NCI-H187 (cell line): ENCODE measurements around the gene RBMS3.
"Not testable (repeated sequence)": the region's sequence is repeated elsewhere in the genome, so short reads cannot be mapped to it uniquely, and the experiment has no call there.

ENCODE experiments used
- DNase-seq, 2 experiments: peaks; one replicate each; lab custom pipeline; 2025; lab: John Stamatoyannopoulos, UW

Gene RBMS3

DNA sequence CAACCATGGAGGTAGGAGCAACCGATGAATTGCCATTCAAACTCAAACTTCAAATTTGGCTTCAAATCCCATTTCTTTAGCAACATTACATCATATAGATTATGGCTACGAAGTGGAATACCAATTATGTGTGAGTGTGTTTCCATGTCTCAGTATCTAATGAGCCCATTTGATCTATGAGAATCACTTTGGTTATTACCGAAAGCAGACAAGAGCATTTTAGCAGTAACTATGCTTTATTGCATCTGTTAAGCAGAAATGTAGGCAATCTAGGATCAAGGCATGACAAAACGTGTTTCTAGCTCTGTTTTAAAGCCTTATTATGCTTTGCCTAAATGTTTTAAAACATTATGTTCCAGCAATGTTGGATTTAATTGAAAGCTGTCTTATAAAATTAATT is 743.6 kb downstream of the RBMS3 start:
- DNase-seq = no peak

DNA sequence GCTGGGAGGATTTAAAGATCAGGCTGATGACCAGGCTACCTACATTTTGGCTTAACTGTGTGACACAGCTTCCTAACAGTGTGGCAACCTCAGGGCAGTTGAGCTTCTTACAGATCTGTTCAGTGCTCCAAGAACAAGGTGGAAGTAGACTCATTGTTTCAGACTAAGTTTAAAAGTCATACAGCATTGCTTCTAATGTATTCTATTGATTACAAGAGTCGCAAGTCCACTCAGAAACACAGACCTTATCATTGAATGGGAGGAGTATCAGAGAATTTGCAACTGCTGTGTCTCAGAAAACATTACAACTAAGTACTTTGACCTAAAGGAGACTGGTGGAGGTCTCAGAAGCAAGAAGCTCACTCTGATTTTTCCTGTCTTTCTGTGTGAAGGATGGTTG is 746.0 kb downstream of the RBMS3 start:
- no peak for DNase-seq

DNA sequence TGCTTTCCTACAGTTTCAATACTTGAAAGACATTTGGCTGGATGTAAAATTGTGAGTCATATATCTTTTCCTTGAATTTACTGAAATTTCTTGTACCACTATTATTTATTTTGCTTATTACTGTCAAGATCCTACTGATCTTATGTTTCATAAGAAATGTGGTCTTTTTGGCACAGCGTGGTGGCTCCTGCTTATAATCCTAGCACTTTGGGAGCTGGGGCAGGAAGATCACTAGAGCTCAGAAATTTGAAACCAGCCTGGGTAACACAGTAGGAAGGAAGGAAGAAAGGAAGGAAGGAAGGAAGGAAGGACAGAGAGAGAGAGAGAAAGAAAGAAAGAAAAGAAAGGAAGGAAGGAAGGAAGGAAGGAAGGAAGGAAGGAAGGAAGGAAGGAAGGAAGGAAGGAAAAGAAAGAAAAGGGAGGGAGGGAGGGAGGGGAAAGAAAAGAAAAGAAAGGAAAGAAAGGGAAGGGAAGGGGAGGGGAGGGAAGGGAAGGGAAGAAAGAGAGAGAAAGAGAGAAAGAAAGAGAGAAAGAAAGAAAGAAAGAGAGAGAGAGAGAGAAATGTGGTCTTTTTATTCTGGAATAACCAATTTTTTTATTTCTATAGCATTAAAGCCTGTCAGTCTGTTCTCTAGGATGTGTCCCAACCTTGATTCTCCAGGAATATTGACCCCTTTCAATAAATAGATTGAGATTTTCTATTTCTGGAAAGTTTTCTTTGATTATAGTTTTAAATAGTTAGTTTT is 753.5 kb downstream of the RBMS3 start:
- no peak for DNase-seq

DNA sequence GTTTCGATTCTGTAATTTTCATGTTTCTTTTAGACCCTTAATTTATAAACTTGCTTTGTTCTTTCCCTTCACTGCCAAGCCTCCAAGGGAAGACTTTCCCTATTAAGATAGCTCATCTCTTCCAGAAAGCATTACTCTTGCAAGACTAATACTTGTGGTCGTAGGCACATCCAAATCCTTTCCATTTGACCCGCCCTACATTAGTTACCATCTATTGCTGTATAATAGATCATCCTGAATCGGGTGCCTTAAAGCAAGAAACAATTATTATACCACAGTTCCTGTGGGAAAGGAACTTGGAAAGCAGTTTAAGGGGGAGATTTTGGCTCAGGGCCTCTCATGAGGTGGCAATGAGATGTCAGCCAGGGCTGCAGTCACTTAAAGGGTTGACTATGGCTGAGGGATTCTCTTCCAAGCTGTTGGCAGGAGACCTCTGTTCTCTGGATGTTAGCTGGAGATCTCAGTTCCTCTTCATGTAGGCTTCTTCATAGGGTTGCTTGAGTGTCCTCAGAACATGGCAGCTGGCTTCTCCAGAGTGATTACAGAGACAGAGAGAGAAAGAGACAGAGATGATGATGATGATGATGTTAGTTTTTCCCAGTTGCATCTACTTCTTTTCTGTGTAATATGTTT is 755.2 kb downstream of the RBMS3 start:
- no peak for DNase-seq

DNA sequence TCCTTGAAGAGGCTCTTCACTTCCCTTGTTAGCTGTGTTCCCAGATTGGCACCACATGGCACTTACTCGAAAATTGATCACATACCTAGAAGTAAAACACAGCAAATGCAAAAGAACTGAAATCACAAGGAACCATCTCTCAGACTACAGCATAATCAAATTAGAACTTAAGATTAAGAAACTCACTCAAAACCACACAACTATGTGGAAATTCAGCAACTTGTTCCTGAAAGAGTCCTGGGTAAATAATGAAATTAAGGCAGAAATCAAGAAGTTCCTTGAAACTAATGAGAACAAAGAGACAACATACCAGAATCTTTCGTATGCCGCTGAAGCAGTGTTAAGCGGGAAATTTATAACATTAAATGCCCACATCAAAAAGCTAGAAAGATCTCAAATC is 759.3 kb downstream of the RBMS3 start:
- no peak for DNase-seq

DNA sequence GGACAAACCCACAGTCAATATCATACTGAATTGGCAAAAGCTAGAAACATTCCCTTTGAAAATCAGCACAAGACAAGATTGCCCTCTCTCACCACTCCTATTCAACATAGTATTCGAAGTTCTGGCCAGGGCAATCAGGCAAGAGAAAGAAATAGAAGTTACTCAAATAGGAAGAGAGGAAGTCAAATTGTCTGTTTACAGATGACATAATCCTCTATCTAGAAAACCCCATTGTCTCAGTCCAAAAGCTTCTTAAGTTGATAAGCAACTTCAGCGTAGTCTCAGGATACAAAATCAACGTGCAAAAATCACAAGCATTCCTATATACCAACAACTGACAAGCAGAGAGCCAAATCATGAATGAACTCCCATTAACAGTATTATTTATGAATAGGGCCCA is 760.6 kb downstream of the RBMS3 start:
- DNase-seq = not testable (repeated sequence)

DNA sequence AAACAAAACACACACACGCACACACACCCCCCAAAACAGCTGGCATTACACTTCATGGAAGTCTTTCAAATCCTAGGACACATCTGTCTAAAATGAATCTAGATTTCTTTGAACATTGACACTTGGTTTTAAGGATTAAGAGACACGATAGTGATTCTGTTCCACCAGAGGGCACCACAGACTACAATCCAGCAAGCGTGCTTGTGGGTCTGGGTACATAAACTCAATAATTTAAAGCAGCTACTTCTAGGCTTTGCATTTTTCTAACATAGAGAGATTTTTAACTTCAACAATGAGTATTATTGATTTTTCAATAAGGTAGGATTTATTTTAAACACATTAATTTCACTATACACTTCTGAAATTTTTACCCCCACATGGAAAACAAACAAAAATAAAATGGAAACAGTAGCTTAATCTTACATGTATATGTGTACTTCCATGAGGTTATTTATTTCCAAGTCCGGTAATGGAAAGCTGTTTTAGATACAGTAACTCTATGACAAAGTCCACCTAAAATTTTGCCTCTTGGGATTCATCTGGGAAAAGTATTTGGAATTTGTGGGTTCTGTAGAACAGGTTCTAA is 761.5 kb downstream of the RBMS3 start:
- DNase-seq = peak in 1 of 2 experiments; percentile 1

DNA sequence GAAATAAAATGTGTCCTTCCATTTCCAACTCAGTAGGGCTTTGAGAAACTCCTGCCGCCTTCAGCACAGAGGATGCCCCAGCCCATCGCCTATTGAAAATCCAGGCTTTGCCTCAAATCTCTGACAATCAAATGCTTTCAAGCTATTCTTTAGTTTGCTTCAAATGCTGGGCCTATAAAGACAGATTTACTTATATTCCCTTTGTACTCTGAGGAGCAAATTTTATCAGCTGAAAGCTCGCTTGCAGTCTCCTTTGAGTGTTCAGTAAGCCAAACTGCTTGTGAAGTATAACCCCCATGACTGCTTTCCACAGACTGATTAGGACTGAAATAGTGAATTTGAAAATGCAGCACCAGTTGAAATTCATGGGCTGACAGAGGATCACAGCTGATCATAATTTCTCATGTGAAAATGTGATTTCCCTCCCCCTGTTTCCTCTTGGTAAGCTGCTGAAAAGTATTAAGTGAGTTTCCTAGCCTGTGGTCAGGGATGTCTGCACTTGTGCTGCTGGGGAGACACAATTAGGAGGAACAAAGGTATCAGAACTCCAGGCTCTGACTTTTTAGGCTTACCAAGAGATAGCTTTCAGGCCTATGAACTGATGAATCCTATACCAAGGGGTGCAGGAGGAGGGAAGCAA is 762.2 kb downstream of the RBMS3 start:
- DNase-seq = no peak

DNA sequence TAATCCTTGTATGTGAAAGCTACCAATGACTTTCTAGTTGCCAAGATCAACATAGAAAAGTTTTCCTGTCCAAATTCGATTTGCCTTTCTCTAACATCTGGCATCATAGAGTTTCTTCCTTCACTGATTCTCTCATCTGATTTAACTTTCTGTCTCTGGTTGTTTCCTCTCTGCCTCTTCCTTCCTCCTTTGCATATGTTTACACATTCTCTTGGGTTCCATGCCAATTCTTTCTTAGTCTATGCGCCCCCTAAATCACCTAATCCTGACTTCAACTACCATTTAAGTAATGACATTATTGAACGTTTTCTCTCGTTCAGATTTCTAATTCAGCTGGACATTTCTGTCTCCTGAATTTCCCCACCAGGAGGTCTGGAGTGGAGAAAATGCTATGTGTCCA is 763.6 kb downstream of the RBMS3 start:
- no peak for DNase-seq

DNA sequence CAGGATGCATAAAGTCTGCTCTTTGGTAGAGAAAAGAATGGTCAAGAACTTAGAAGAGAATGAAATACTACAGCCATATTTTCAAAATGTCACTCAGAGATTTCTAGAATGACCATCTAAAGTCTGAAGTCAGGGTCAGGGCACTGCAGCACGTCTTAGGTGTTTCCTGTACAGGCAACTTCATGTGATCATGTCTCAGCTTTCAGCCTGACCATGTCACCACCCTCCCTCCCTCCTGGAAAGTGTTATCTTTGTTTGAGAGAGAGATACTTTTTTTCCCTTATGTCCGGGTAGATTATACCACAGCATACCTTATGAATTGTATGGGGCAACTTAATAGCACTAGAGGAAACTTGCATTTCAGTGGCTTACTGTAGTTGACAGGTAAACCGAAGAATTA is 767.6 kb downstream of the RBMS3 start:
- no peak for DNase-seq

DNA sequence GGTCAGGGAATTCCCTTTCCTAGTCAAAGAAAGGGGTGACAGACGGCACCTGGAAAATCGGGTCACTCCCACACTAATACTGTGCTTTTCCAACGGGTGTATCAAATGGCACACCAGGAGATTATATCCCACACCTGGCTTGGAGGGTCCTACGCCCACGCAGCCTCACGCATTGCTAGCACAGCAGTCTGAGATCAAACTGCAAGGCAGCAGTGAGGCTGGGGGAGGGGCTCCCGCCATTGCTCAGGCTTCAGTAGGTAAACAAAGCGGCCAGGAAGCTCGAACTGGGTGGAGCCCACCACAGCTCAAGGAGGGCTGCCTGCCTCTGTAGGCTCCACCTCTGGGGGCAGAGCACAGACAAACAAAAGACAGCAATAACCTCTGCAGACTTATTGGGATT is 769.2 kb downstream of the RBMS3 start:
- DNase-seq = not testable (repeated sequence)

DNA sequence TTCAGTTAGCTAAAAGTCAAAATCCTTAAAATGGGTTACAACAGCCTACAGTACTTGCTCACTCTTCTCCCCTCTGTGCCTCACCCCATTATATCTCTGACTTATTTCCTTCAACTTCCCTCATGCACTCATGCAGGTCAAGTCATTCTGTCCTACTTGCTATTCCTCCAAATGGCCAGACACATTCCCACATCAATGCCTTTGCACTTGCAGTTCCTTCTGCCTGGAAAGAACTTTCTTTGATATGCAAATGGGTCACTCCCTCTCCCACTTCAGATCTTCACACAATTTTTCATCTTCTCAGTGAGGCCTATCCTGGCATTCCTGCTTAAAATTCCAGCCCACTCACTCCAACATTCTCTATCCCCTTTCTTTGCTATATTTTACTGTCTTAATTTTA is 778.4 kb downstream of the RBMS3 start:
- DNase-seq = no peak
